Muscle layer of duodenum (tissue), 2 donors: ENCODE results near the gene PLXNA4.
"Not testable (repeated sequence)": the region's sequence is repeated elsewhere in the genome, so short reads cannot be mapped to it uniquely, and the experiment has no call there.

Source experiments
- H3K27ac ChIP-seq: one replicate; pipeline ENCODE4 v1.7.0; 2013; ENCODE audit warnings: mild to moderate bottlenecking, low read length
- H3K27me3 ChIP-seq: one replicate; pipeline ENCODE4 v1.7.0; 2013; ENCODE audit warnings: low read depth, mild to moderate bottlenecking, control low read depth, low read length
- H3K36me3 ChIP-seq, 2 donors: one replicate each; pipeline ENCODE4 v1.7.0; 2013; ENCODE audit warnings: low read length in 2 of 2, control low read depth in 1 of 2, mild to moderate bottlenecking in 1 of 2; ENCODE audit not compliant: insufficient read depth in 2 of 2, control insufficient read depth in 1 of 2
- H3K4me1 ChIP-seq, 2 donors: one replicate each; pipeline ENCODE4 v1.7.0; 2013; ENCODE audit warnings: low read length in 2 of 2, mild to moderate bottlenecking in 2 of 2, control low read depth in 1 of 2, moderate library complexity in 1 of 2; ENCODE audit not compliant: insufficient read depth in 2 of 2, control insufficient read depth in 1 of 2
- H3K4me3 ChIP-seq, 2 donors: one replicate each; pipeline ENCODE4 v1.7.0; 2013; ENCODE audit warnings: low read length in 2 of 2, low read depth in 1 of 2, mild to moderate bottlenecking in 1 of 2
- H3K9me3 ChIP-seq, 2 donors: one replicate each; pipeline ENCODE4 v1.7.0; 2013; ENCODE audit warnings: low read length in 2 of 2, control low read depth in 1 of 2, mild to moderate bottlenecking in 1 of 2; ENCODE audit not compliant: control insufficient read depth in 1 of 2
- donor health status: healthy.

Gene PLXNA4

DNA sequence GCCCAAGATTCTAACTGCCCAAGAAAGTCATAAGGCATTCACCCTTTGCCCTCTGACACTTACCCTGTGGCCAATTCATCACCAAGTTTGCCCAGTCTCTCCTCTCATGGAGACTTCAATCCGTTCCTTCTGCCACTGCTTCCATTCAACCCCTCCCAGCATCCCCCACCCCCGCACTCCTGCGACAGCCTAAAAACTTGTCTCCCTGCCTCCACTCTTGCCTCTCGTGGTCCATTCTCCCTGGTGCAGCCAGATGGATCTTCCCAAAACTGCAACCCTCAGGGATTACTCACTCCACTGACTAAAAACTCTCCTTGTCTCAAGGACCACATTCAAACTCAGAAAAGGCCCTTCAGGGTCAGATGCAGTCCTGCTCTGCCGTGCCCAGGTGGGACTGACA is 32.3 kb upstream of the PLXNA4 start:
- Histone ChIP-seq H3K4me1 (no peaks in the 10 kb centered on the region), H3K27me3 (no peaks in the 10 kb centered on the region), H3K9me3 (no peaks in the 10 kb centered on the region), H3K36me3 (no peaks in the 10 kb centered on the region), H3K4me3 (no peak overlapping the region), H3K27ac (no peak overlapping the region)

DNA sequence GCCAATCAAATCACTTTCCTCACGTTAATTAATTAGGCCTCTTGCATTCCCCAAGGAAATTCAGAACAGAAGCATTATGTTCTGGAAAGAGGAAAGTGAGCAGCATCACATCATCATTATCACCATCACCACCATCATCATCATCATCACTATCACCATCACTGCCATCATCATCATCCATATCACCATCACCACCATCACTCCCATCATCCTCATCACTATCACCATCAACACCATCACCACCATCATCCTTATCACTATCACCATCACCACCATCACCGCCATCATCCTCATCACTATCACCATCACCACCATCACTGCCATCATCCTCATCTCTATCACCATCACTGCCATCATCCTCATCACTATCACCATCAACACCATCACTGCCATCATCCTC is 31.4 kb upstream of the PLXNA4 start:
- no peak overlapping the region for H3K4me3 ChIP-seq
- H3K9me3 ChIP-seq: no peaks in the 10 kb centered on the region

DNA sequence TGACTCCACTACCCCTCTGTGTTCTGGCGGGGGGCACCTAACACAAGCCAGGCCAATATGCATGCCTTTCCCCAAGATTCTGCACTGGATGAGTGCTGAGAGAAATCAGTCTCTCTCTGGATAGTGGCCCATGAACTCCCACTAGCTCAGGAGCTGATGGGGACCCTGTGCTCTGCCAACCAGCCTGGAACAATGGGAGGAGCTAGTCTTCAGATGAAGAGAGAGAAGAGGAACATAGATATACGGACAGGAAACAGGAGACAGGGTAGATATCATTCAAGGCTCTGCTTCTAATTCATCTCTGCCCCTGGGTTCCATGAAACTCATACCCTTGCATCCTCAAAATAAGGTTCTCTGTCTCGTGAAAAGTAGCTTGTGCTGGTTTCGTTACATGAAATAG is 27.9 kb upstream of the PLXNA4 start:
- Histone ChIP-seq H3K27ac (no peak overlapping the region), H3K4me3 (no peak overlapping the region), H3K9me3 (no peaks in the 10 kb centered on the region), H3K36me3 (no peaks in the 10 kb centered on the region), H3K27me3 (no peaks in the 10 kb centered on the region), H3K4me1 (no peaks in the 10 kb centered on the region)

More for the DNA sequence above, 31.4 kb upstream of the PLXNA4 start:
- Histone ChIP-seq H3K36me3 (no peaks in the 10 kb centered on the region), H3K27me3 (no peaks in the 10 kb centered on the region), H3K4me1 (no peaks in the 10 kb centered on the region), H3K27ac (no peak overlapping the region)

DNA sequence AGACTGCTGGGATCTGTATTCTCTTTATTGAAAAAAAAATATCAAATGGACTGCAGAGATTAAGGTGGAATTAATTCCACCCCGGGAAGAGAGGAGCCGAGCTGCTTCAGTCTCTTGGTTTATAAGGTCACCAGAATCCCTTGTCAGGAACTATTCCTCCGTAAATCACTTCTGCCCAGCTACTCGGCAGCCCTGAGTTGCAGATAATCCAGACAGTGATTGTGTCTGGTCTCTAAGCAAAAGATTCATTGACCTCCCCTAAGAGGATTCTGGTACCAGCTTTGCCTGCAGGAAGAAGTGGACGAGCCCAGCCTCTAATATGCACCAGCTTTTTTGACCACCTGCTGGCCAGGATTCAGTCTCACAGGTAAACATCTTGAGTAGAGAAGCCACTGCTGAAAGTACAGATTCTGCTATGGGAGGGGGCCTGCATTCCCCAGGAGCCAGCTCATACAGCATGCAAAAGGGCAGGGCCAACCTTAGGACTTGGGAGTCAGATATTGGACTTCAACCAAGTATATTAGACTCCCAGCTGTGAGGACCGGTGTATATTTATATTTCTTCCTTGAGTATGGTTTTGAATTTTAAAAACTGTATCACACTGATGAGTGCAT is 27.1 kb upstream of the PLXNA4 start:
- no peaks in the 10 kb centered on the region for H3K4me1 ChIP-seq
- H3K36me3 ChIP-seq: no peaks in the 10 kb centered on the region
- H3K27ac ChIP-seq: no peak overlapping the region
- H3K4me3 ChIP-seq: no peak overlapping the region
- H3K27me3 ChIP-seq: no peaks in the 10 kb centered on the region
- H3K9me3 ChIP-seq: no peaks in the 10 kb centered on the region

DNA sequence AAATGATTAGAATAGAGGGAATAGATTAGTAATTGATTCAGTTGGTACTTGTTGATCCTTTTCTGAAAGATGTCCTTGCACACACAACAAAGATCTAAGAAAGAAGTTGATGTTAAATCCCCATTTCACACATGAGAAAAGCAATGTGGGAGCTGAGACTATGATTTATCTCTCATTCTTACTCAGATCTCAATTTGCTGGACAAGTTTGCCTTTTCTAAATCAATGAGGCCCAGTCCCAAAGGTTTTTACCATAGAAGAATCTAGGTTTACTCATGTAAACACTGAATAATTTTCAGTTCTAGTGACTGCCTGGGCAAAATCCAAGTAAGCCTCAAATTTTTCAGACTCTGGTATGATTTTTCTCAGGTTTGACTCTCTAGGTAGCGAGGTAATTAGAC is 25.5 kb upstream of the PLXNA4 start:
- Histone ChIP-seq H3K9me3 (no peaks in the 10 kb centered on the region), H3K4me1 (no peaks in the 10 kb centered on the region), H3K27ac (no peak overlapping the region)

DNA sequence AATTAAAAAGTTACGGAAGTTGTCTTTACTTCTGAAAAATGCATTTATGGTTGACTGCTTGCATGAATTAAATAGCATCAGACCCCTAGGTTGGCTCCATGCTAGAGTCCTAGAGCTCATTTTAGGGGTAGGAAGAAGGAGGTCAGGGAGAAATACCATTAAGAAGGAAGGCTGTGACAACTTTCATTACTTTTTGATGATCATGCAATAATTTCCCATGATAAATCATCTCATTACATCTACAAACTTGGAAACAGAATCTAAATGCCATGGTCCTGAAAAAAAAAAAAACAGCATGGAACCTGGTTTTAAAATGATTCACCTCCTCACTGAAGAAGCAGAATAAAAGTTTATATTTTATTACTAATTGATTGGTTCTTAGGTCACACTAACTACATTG is 20.3 kb upstream of the PLXNA4 start:
- Histone ChIP-seq H3K27ac (no peak overlapping the region), H3K36me3 (no peaks in the 10 kb centered on the region), H3K4me3 (no peak overlapping the region), H3K9me3 (no peaks in the 10 kb centered on the region), H3K4me1 (no peaks in the 10 kb centered on the region), H3K27me3 (no peaks in the 10 kb centered on the region)

More for the DNA sequence above, 25.5 kb upstream of the PLXNA4 start:
- no peaks in the 10 kb centered on the region for H3K27me3 ChIP-seq
- no peaks in the 10 kb centered on the region for H3K36me3 ChIP-seq
- H3K4me3 ChIP-seq: no peak overlapping the region

DNA sequence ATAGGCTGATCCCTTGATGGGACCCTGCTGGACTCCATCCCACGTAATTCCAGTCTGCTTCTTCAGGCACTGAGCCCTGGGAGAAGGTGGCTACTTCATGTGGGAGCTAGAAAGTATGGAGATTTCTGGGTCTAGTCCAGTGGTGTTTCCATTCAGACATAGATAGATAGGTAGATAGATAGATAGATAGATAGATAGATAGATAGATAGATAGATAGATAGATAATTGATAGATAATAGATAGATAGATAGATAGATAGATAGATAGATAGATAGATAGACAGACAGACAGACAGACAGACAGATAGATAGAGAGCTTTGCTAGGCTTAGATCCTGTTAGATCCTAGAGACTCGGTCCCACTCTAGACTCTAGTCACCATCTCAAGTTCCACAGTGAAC is 18.5 kb upstream of the PLXNA4 start:
- H3K36me3 ChIP-seq, H3K27me3 ChIP-seq, H3K9me3 ChIP-seq, H3K4me1 ChIP-seq, H3K27ac ChIP-seq, H3K4me3 ChIP-seq: not testable (repeated sequence)

DNA sequence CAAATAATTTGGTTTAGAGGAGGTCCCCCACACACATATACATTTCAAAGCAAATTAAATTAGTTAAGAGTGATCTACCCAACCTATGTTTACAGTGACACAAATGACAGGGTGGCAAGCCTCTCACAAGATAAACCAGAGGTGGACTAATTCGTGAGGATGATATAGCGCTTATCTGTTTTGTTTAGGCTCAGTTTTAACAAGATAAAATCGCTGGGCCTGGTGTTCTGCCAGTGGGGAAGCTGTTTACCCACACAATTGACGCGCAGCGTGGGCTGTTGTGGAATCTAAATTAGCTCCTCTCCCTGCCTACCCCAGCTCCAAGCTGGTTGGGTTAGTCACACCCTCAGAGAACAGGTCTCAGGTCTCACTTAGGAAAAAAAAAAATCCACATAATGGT is 16.7 kb upstream of the PLXNA4 start:
- Histone ChIP-seq H3K4me1 (no peaks in the 10 kb centered on the region), H3K27ac (no peak overlapping the region), H3K4me3 (no peak overlapping the region), H3K27me3 (no peaks in the 10 kb centered on the region), H3K36me3 (no peaks in the 10 kb centered on the region), H3K9me3 (no peaks in the 10 kb centered on the region)

DNA sequence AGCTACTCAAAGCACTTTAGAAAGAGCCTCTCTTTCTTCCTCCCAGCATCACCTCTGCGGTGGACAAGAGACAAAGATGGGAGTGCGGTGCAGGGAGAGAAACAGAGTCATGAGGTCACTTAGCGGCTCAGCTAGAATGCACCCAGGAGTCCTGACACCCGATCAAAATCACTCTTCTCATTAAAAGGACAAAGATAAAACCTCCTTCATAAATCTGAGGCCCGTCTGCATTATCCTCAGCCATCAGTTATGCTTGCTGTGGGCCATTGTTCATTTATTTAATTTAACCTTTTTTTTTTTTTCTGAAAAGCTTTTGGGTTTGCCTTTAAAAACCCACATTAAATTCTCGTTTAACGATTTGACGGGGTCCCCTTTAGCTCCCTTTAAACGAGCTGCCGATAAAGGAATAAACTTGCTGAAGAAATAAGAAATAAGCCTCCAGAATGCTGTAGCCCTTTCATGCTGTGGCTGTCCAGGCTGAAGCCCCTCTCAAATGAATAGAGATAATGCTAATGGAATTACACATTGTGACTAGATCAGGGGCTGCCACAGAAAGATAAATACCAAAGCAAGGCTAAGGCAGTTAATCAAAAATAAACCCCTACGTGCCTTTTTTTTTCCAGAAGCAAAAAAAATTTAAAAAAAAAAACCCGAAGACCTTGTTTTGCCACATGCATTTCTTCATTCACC is 16.1 kb upstream of the PLXNA4 start:
- H3K27me3 ChIP-seq: no peaks in the 10 kb centered on the region
- H3K27ac ChIP-seq: no peak overlapping the region

DNA sequence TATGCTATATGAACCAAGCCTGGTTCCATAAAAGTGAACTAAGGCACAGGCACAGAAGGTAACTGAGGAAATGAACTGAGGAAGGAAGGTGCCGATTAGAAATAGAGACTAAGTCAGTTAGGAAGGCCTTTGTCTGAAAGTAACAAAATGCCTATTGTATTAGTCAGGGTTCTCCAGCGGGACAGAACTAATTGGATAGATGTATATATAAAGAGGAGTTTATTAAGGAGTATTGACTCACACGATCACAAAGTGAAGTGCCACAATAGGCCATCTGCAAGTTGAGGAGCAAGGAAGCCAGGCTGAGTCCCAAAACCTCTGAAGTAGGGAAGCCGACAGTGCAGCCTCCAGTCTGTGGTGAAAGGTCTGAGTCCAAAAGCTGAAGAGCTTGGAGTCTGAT is 13.9 kb upstream of the PLXNA4 start:
- no peaks in the 10 kb centered on the region for H3K9me3 ChIP-seq

More for the DNA sequence above, 16.1 kb upstream of the PLXNA4 start:
- H3K9me3 ChIP-seq: no peaks in the 10 kb centered on the region
- H3K36me3 ChIP-seq: no peaks in the 10 kb centered on the region
- no peak overlapping the region for H3K4me3 ChIP-seq
- no peaks in the 10 kb centered on the region for H3K4me1 ChIP-seq

DNA sequence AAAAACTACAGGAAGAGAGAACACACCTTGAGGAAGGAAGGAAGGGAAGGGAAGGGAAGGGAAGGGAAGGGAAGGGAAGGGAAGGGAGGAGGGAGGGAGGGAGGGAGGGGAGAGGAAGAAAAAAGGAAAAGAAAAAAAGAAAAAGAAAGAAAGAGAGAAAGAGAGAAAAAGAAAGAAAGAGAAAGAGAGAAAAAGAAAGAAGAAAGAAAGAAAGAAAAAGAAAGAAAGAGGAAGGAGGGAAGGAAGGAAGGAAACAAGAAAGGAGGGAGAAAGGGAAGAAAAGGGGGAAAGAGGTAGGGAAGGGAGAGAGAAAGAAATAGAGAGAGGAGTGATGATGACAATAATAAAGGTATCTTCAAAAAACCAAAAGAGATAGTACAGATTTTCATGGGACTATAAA is 12.3 kb upstream of the PLXNA4 start:
- Histone ChIP-seq H3K27me3 (no peaks in the 10 kb centered on the region), H3K27ac (no peak overlapping the region), H3K4me1 (no peaks in the 10 kb centered on the region)

More for the DNA sequence above, 13.9 kb upstream of the PLXNA4 start:
- no peaks in the 10 kb centered on the region for H3K36me3 ChIP-seq
- no peaks in the 10 kb centered on the region for H3K4me1 ChIP-seq
- H3K4me3 ChIP-seq: no peak overlapping the region
- no peaks in the 10 kb centered on the region for H3K27me3 ChIP-seq
- no peak overlapping the region for H3K27ac ChIP-seq

More for the DNA sequence above, 12.3 kb upstream of the PLXNA4 start:
- Histone ChIP-seq H3K36me3 (no peaks in the 10 kb centered on the region), H3K9me3 (no peaks in the 10 kb centered on the region), H3K4me3 (no peak overlapping the region)
